Liver (tissue), 3 donors: ENCODE results near the gene CD79A.

Experiments used
- ATF3 ChIP-seq: IDR thresholded peaks from 2 replicates; pipeline ENCODE4 v1.6.1; 2016; ENCODE audit warnings: antibody characterized with exemption
- CTCF ChIP-seq: fragments of 150-350 bp; IDR thresholded peaks from 2 replicates; pipeline ENCODE4 v1.5.1; 2017; ENCODE audit warnings: improper control_type of control experiment, low read depth, low read length; ENCODE audit not compliant: missing input control
- RAD21 ChIP-seq, 2 donors: IDR thresholded peaks; 2 replicates each; pipeline ENCODE4 v1.6.1; 2016; ENCODE audit warnings: antibody characterized with exemption in 2 of 2, mild to moderate bottlenecking in 2 of 2
- SP1 ChIP-seq: IDR thresholded peaks from 2 replicates; pipeline ENCODE4 v1.6.1; 2018; ENCODE audit warnings: antibody characterized with exemption, mild to moderate bottlenecking
- donor health status: healthy.
- donor health status: healthy.

GRCh38 chr19:41905273-41906002 is 28.4 kb downstream of the CD79A start:
- no peak for TF ChIP-seq SP1
- no peak for TF ChIP-seq RAD21 (IDR thresholded peaks at IDR 0.05)
- no peak for TF ChIP-seq ATF3
- TF ChIP-seq CTCF: no peak
